ENCODE data around the gene LRRC73.
"Not testable (repeated sequence)": the region's sequence is repeated elsewhere in the genome, so short reads cannot be mapped to it uniquely, and the experiment has no call there.

Gene LRRC73

GRCh38 chr6:43467265-43467664 lies 42.9 kb downstream of the LRRC73 start:
- DNase-seq, result not testable (repeated sequence)

- no peak for DNase-seq
Measured at GRCh38 chr6:43465948-43466347, 44.2 kb downstream of the LRRC73 start.

- DNase-seq, result no peak
Measured at GRCh38 chr6:43464337-43464736, 45.8 kb downstream of the LRRC73 start.

- no peak for DNase-seq
Measured at GRCh38 chr6:43461936-43462335, 48.2 kb downstream of the LRRC73 start.

GRCh38 chr6:43460032-43460431 lies 50.1 kb downstream of the LRRC73 start:
- DNase-seq, result no peak

- no peak for DNase-seq
Measured at GRCh38 chr6:43459535-43459934, 50.6 kb downstream of the LRRC73 start.

GRCh38 chr6:43458154-43458553 lies 52.0 kb downstream of the LRRC73 start:
- DNase-seq, result not testable (repeated sequence)

- peak in 1 of 56 donors; percentile 1 for DNase-seq
Measured at GRCh38 chr6:43457643-43458042, 52.5 kb downstream of the LRRC73 start.
